ENCODE results near the gene ALK. TPM values are rescaled to one million over a fixed set of nuclear protein-coding genes. Genes with fewer than 3 reads are reported as not detected.

The ALK gene
- total RNA-seq, 1 experiment from 2014 or later, result not detected

DNA sequence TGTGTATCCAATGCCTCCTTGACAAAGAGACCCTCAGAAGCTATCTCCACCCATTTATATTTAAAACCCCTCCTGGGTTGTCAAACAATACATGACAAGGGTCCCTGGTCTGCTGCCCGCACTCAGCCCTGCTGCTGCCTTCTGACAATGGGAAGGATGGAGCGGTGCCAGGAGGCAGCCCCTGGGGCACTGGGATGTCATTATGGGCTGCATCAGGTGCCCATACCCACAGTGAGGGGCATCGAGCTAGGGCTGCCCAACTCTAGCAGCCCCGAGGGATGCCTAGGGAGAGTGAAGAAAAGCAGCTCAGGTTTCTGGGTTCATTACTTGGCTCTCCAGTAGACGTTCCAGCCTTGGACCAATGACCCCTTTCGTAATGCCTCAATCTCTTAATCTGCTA is 301.7 kb downstream of the ALK start:
- WGBS (ENCODE audit: extremely low coverage, insufficient read length, low lambda C conversion rate), result no CpG with 5 or more reads among the region's 6 CpGs

More for the DNA sequence above, 301.7 kb downstream of the ALK start:
- no peak overlapping the region for H4K91ac ChIP-seq (ENCODE audit: insufficient read length, low read depth, low read length)
- no peak overlapping the region for H2AFZ ChIP-seq (ENCODE audit: low read length)
- H3K27me3 ChIP-seq (ENCODE audit: insufficient read depth, low read length), result no peaks in the 10 kb centered on the region
- H3K79me2 ChIP-seq (ENCODE audit: insufficient read depth, low read length), result no peaks in the 10 kb centered on the region
- no peak overlapping the region for H2BK15ac ChIP-seq (ENCODE audit: low read depth, low read length)
- H3K18ac ChIP-seq (ENCODE audit: insufficient read length, low read depth, low read length), result no peak overlapping the region
- no peak for DNase-seq
- TF ChIP-seq, protein P1, sequence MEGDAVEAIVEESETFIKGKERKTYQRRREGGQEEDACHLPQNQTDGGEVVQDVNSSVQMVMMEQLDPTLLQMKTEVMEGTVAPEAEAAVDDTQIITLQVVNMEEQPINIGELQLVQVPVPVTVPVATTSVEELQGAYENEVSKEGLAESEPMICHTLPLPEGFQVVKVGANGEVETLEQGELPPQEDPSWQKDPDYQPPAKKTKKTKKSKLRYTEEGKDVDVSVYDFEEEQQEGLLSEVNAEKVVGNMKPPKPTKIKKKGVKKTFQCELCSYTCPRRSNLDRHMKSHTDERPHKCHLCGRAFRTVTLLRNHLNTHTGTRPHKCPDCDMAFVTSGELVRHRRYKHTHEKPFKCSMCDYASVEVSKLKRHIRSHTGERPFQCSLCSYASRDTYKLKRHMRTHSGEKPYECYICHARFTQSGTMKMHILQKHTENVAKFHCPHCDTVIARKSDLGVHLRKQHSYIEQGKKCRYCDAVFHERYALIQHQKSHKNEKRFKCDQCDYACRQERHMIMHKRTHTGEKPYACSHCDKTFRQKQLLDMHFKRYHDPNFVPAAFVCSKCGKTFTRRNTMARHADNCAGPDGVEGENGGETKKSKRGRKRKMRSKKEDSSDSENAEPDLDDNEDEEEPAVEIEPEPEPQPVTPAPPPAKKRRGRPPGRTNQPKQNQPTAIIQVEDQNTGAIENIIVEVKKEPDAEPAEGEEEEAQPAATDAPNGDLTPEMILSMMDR (conservative IDR thresholded peaks at IDR 0.05), result no peak
- H2AK5ac ChIP-seq (ENCODE audit: insufficient read length, low read length), result no peak overlapping the region
- H3K56ac ChIP-seq (ENCODE audit: insufficient read length, low read depth, low read length), result no peak overlapping the region
- no peak overlapping the region for H3K27ac ChIP-seq (ENCODE audit: insufficient read length, low read depth, low read length)
- H4K5ac ChIP-seq (ENCODE audit: insufficient read length, low read depth, low read length), result no peak overlapping the region
- no peak overlapping the region for H3T11ph ChIP-seq (ENCODE audit: low read length)
- Mint-ChIP-seq H3K4me3 (no peak overlapping the region), H3K4me1 (peaks cover 22% of the 10 kb centered on the region in 2 experiments), H3K27ac (no peak overlapping the region), H3K27me3 (ENCODE audit: low read depth) (peaks cover 4% of the 10 kb centered on the region; the same call in 1 of the 2 replicates), H3K36me3 (ENCODE audit: insufficient read depth in 1 of 3, low read depth in 3 of 3) (no peaks in the 10 kb centered on the region), H3K9me3 (no peaks in the 10 kb centered on the region; a peak in 2 of 5 replicates)
- H2BK20ac ChIP-seq (ENCODE audit: low read depth, low read length, poor library complexity, severe bottlenecking), result no peak overlapping the region
- H3K9me3 ChIP-seq (ENCODE audit: control insufficient read depth, low read depth, low read length), result no peaks in the 10 kb centered on the region
- no peak overlapping the region for H4K8ac ChIP-seq (replicated peaks; ENCODE audit: insufficient read length, low read depth, low read length)
- H3K4me2 ChIP-seq (ENCODE audit: insufficient read depth, insufficient read length, low read length), result no peak overlapping the region
- H3K79me1 ChIP-seq (ENCODE audit: insufficient read depth, low read depth, low read length, poor library complexity, severe bottlenecking), result no peaks in the 10 kb centered on the region
- H3K14ac ChIP-seq (ENCODE audit: insufficient read depth, low read length), result no peak overlapping the region
- no peak overlapping the region for H2BK5ac ChIP-seq (ENCODE audit: insufficient read length, low read length)
- peaks cover 3% of the 10 kb centered on the region; the same call in 1 of the 2 replicates for H3K4me1 ChIP-seq (ENCODE audit: insufficient read depth, low read length)
- no peak overlapping the region for H2BK120ac ChIP-seq (ENCODE audit: low read depth, low read length, poor library complexity, severe bottlenecking)
- H3K23me2 ChIP-seq (ENCODE audit: insufficient read length, low read depth, low read length, poor library complexity, severe bottlenecking), result no peaks in the 10 kb centered on the region
- H3K4ac ChIP-seq (ENCODE audit: low read depth, low read length), result no peak overlapping the region
- no peak overlapping the region for H2BK12ac ChIP-seq (ENCODE audit: insufficient read length, low read depth, low read length)
- no peak overlapping the region for H3K23ac ChIP-seq (ENCODE audit: insufficient read length, low read depth, low read length)
- no peaks in the 10 kb centered on the region for H4K20me1 ChIP-seq (ENCODE audit: control insufficient read depth, insufficient read depth, insufficient read length)
- no peak overlapping the region for H3K9ac ChIP-seq (ENCODE audit: extremely low read depth, insufficient read length, low read length)
